Measurements from ENCODE around the gene IRF2BPL.
A peak's percentile ranks its signal among the peaks of the same experiment; 100 is the strongest.

Gene IRF2BPL

GRCh38 chr14:76985540-76986230 is 42.8 kb downstream of the IRF2BPL start:
- no peak for DNase-seq (ENCODE audit: low spot score)

GRCh38 chr14:76984787-76985375 is 43.6 kb downstream of the IRF2BPL start:
- DNase-seq (ENCODE audit: low spot score), result no peak

GRCh38 chr14:76984297-76984696 is 44.2 kb downstream of the IRF2BPL start:
- DNase-seq (ENCODE audit: low spot score), result no peak

GRCh38 chr14:76981670-76982069 is 46.8 kb downstream of the IRF2BPL start:
- DNase-seq (ENCODE audit: low spot score), result no peak

- peak; percentile 66 for DNase-seq (ENCODE audit: low spot score)
These were observed 50.5 kb downstream of the IRF2BPL start for GRCh38 chr14:76977793-76978720.

- no peak for DNase-seq (ENCODE audit: low spot score)
These were observed 52.1 kb downstream of the IRF2BPL start for GRCh38 chr14:76976240-76977005.

- DNase-seq (ENCODE audit: low spot score), result no peak
These were observed 52.7 kb downstream of the IRF2BPL start for GRCh38 chr14:76975812-76976211.

GRCh38 chr14:76975051-76975450 is 53.5 kb downstream of the IRF2BPL start:
- no peak for DNase-seq (ENCODE audit: low spot score)
